ENCODE results near the gene SLX4.

DNA sequence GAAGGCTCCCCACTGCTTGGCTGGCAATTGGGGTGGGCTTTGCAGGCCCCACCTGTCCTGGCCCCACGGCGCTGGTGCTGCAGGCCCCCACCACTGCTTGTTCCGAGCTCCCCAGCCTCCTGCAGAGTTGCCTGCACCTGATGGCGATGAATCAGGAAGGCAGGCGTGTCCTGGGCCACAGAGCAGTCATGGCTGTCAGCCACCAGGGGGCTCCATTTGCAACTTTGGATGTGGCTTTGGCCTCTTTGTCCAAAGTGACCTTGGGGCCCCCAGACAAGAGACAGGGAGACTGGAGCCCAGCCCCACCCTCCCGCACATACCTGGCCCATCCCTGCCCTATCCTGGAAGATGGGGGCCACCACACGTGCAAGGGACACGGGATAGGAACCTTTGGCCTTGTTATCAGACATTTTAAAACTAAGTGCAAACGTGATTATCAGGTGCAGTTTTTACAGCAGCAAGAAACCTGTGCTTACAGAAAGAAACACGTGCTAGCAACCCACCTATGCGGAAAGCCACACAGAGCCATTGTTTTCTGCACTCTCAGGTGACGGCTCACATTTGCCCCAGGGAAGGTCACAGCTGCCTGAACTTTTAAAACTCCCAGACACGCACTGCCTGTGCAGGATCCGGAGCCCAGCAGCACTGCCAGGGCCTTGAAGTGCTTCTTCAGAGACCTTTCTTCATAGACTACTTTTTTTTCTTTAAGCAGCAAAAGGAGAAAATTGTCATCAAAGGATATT is 43.0 kb upstream of the SLX4 start, which contains the start of gene DNASE1:
- TF ChIP-seq CTCF (IDR thresholded peaks at IDR 0.05): peak; percentile 21 to 54 (median 44)
- no peak for TF ChIP-seq POLR2A (IDR thresholded peaks at IDR 0.05)
